ENCODE measurements around the gene COPG2.

The COPG2 gene

DNA sequence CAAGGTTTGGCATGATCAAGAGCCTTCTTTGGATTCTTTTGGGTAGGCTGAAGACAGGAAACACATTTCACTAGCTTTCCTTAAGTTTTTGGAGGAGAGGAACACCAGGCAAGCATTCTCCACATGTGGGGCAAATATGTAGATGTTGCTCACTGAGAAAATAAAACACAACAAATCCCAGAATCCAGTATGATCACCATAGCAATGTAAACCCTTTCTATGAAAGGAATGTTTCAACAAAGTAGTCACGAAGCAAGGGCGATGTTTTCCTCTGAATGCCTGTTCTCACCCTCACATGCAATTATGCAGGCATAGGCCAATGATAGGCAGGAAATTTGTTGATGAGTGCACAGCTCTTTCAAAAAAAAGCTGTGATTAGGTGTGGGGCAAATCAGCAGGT lies 207.3 kb downstream of the COPG2 start:
- no peak for DNase-seq

- no peak for DNase-seq
Measured at GRCh38 chr7:130458257-130458656, 210.3 kb downstream of the COPG2 start.
